H1 (cell line): ENCODE data around the gene AGFG2.

ENCODE experiments used
- CTCF ChIP-seq, 3 experiments: IDR thresholded peaks; 1 replicate in 2 of 3; 2 replicates in 1 of 3; pipeline versions ENCODE4 v1.5.1 to v1.6.1; 2011; ENCODE audit warnings: low read length in 3 of 3, mild to moderate bottlenecking in 3 of 3, inconsistent platforms in 2 of 3, low read depth in 1 of 3, moderate library complexity in 1 of 3; ENCODE audit not compliant: insufficient read depth in 1 of 3; ENCODE audit errors: control extremely low read depth in 1 of 3
- POLR2A ChIP-seq, 2 experiments: IDR thresholded peaks; 1 replicate in 1 of 2; 2 replicates in 1 of 2; pipeline ENCODE4 v1.6.1; 2011; ENCODE audit warnings: low read depth in 2 of 2, low read length in 2 of 2, mild to moderate bottlenecking in 2 of 2; ENCODE audit errors: control extremely low read depth in 1 of 2
- POLR2AphosphoS5 ChIP-seq: IDR thresholded peaks from 2 replicates; pipeline ENCODE4 v1.6.1; 2011; ENCODE audit warnings: low read depth, low read length
- ZNF274 ChIP-seq: IDR thresholded peaks from 2 replicates; pipeline ENCODE4 v1.7.0; 2012; ENCODE audit warnings: low read length, borderline replicate concordance; ENCODE audit errors: extremely low read depth

DNA sequence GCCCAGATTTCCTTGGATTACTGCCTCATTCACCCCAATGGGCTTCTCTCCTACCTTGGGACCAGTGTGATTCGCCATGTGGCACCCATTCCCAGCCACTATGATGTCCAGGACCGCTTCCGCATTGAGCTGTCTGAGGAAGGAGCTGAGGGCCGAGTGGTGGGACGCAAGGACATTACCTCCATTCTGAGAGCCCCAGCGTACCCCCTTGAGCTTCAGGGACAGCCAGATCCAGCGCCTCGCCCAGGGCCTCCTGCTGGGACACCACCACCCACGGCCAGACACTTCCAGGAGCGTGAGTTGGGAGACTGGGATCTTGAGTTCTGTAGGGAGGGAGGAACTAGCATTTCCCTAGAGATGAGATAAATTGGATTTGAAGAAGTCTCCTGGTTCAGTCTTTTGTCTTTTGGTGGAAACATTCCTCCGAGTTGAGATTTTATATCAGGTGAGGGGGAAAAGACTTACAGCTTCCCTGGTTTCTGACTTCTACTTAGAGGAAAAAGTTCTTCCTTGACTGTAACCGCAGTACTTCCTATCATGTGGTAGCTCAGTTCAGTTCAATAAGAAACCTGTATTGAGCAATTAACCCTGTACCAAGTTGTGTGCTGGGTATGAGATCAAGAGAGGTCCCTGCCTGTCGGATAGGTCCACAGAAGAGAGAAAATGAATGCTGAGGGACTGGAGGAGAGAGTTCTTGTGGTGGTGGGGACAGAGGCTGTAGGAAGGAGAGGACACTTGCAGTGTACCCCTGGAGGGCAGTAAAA lies 74.6 kb downstream of the AGFG2 start:
- no peak for TF ChIP-seq ZNF274
- TF ChIP-seq POLR2AphosphoS5, result no peak
- no peak for TF ChIP-seq CTCF (IDR thresholded peaks at IDR 0.05; ENCODE audit: control extremely low read depth in 1 of 3, insufficient read depth in 1 of 3, low read depth in 1 of 3, low read length in 3 of 3)
- no peak for TF ChIP-seq POLR2A (IDR thresholded peaks at IDR 0.05; ENCODE audit: control extremely low read depth in 1 of 2, low read depth in 2 of 2, low read length in 2 of 2)
